K562 (cell line): ENCODE results near the gene TARBP1. TPM values are rescaled to one million over a fixed set of nuclear protein-coding genes. Genes with fewer than 3 reads are reported as not detected.

Experiments used
- ATAC-seq: fragments of 200-7000 bp; cut with Tn5 transposase; 3 replicates; pipeline ENCODE4 v1.9.1; 2020; ENCODE audit warnings: moderate library complexity
- BruUV-seq: library from RNA; stranded (reverse); fragments of 400-500 nt; replicated peaks from 2 replicates; lab custom pipeline; 2021; lab: Mats Ljungman, UMichigan
- CTCF ChIA-PET: fragments of 300-600 bp; formaldehyde crosslinking; extraction: SDS; loops from one replicate; lab custom pipeline; 2021; ENCODE audit warnings: low intra/inter-chr PET ratio; lab: Yijun Ruan, JAX
- POLR2A ChIA-PET: fragments of 300-600, 350-650 bp; sonication (Branson Sonifier 250); formaldehyde crosslinking; extraction: SDS; loops from one replicate; lab custom pipeline; 2021; ENCODE audit warnings: antibody characterized with exemption, inconsistent platforms; lab: Yijun Ruan, JAX
- DNase-seq, 4 experiments: peaks; one replicate each; pipeline versions ENCODE4 v3.0.0 to v3.0.0-alpha.2; 2011 to 2018; ENCODE audit warnings: low spot score in 3 of 4, mixed read lengths in 3 of 4; ENCODE audit errors: extremely low read depth in 1 of 4
- FAIRE-seq: peaks from 2 replicates; lab custom pipeline; 2011; peaks lifted over from hg19 to GRCh38; lab: Jason Lieb, UNC
- H2AFZ ChIP-seq: 2 replicates; pipeline ENCODE4 v1.6.0; 2011; ENCODE audit warnings: low read depth, low read length, control low read depth, inconsistent platforms
- H3K27ac ChIP-seq: fragments of 200-600 bp; 3 replicates; pipeline ENCODE4 v1.8.0; 2011; ENCODE audit warnings: low read depth, mild to moderate bottlenecking, control low read depth, inconsistent platforms, low read length, moderate library complexity, mixed read lengths; ENCODE audit errors: extremely low read depth
- H3K27me3 ChIP-seq, 2 experiments: fragments of 300-600 bp in 1 of 2; 2 replicates in 1 of 2; 3 replicates in 1 of 2; pipeline versions ENCODE4 v1.6.0 to v1.8.0; 2011; ENCODE audit warnings: inconsistent platforms in 2 of 2, low read length in 2 of 2, mild to moderate bottlenecking in 1 of 2, mixed read lengths in 1 of 2, moderate library complexity in 1 of 2; ENCODE audit not compliant: control insufficient read depth in 2 of 2, insufficient read depth in 2 of 2
- H3K36me3 ChIP-seq: fragments of 300-600 bp; 3 replicates; pipeline ENCODE4 v1.8.0; 2011; ENCODE audit warnings: mild to moderate bottlenecking, low read length, inconsistent platforms; ENCODE audit not compliant: control insufficient read depth, insufficient read depth
- H3K4me1 ChIP-seq, 2 experiments: fragments of 200-600 bp in 1 of 2; replicated peaks in 1 of 2; 2 replicates in 1 of 2; 3 replicates in 1 of 2; pipeline versions ENCODE4 v1.5.1 to v1.8.0; 2011; ENCODE audit warnings: inconsistent platforms in 2 of 2, low read length in 2 of 2, mild to moderate bottlenecking in 1 of 2, mixed read lengths in 1 of 2, moderate library complexity in 1 of 2; ENCODE audit not compliant: control insufficient read depth in 2 of 2, insufficient read depth in 2 of 2
- H3K4me2 ChIP-seq: 2 replicates; pipeline ENCODE4 v1.6.1; 2011; ENCODE audit warnings: low read length, control low read depth, inconsistent platforms, mixed read lengths; ENCODE audit not compliant: insufficient read depth
- H3K4me3 ChIP-seq: fragments of 200-600 bp; sonication (generic), shearing (Covaris generic); 2 replicates; pipeline ENCODE4 v1.5.1; 2016; ENCODE audit warnings: control low read depth, inconsistent platforms
- H3K79me2 ChIP-seq: fragments of 200-600 bp; 3 replicates; pipeline ENCODE4 v1.8.0; 2011; ENCODE audit warnings: low read length, inconsistent platforms; ENCODE audit not compliant: control insufficient read depth, insufficient read depth
- H3K9ac ChIP-seq, 2 experiments: 2 replicates each; pipeline versions ENCODE4 v1.6.0 to v1.6.1; 2011; ENCODE audit warnings: low read depth in 2 of 2, low read length in 2 of 2, control low read depth in 1 of 2, inconsistent platforms in 1 of 2, mild to moderate bottlenecking in 1 of 2, mixed read lengths in 1 of 2; ENCODE audit not compliant: insufficient read depth in 1 of 2
- H3K9me1 ChIP-seq: one replicate; pipeline ENCODE4 v1.6.0; 2011; ENCODE audit warnings: inconsistent platforms, mild to moderate bottlenecking, low read length, moderate library complexity; ENCODE audit not compliant: control insufficient read depth, insufficient read depth
- H3K9me3 ChIP-seq: replicated peaks from 2 replicates; pipeline ENCODE4 v1.5.1; 2011; ENCODE audit warnings: low read depth, low read length, inconsistent platforms; ENCODE audit not compliant: control insufficient read depth, insufficient read depth
- H4K20me1 ChIP-seq: replicated peaks from 2 replicates; pipeline ENCODE4 v1.6.1; 2011; ENCODE audit warnings: low read length, inconsistent platforms, mixed read lengths; ENCODE audit not compliant: control insufficient read depth, insufficient read depth
- CEBPZ ChIP-seq: fragments of 150-350 bp; IDR thresholded peaks from 2 replicates; pipeline ENCODE4 v1.6.1; 2014; ENCODE audit warnings: low read depth, mild to moderate bottlenecking, low read length, borderline replicate concordance
- LCOR ChIP-seq: sonication (generic); formaldehyde crosslinking; IDR thresholded peaks from 2 replicates; pipeline ENCODE4 v1.8.0; 2022; ENCODE audit warnings: mild to moderate bottlenecking, missing genetic modification reagents
- MEIS2 ChIP-seq: fragments of 450-650 bp; IDR thresholded peaks from 2 replicates; pipeline ENCODE4 v1.6.1; 2014; ENCODE audit warnings: mild to moderate bottlenecking; ENCODE audit not compliant: partially characterized antibody
- NCOA4 ChIP-seq: fragments of 450-650 bp; IDR thresholded peaks from 2 replicates; pipeline ENCODE4 v1.6.1; 2018; ENCODE audit warnings: mild to moderate bottlenecking; ENCODE audit not compliant: partially characterized antibody
- NR2C2 ChIP-seq, 2 experiments: fragments of 200-800 bp in 1 of 2; sonication (Bioruptor generic) in 1 of 2; sonication (generic) in 1 of 2; formaldehyde crosslinking in 1 of 2; IDR thresholded peaks; 2 replicates each; pipeline versions ENCODE4 v1.6.1 to v1.8.0; 2016 to 2022; ENCODE audit warnings: mild to moderate bottlenecking in 1 of 2, missing compliant biosample characterization in 1 of 2, missing genetic modification characterization in 1 of 2, missing genetic modification reagents in 1 of 2
- RBM17 ChIP-seq: fragments of 200-400 bp; formaldehyde crosslinking; IDR thresholded peaks from 2 replicates; pipeline ENCODE4 v1.6.1; 2017; ENCODE audit warnings: low read depth, mild to moderate bottlenecking, low read length, borderline replicate concordance
- SAP30 ChIP-seq: fragments of 200-600 bp; sonication (generic); IDR thresholded peaks from 2 replicates; pipeline ENCODE4 v1.6.1; 2012; ENCODE audit warnings: borderline replicate concordance, low read depth, mild to moderate bottlenecking, moderate library complexity, low read length, control low read depth, inconsistent platforms; ENCODE audit not compliant: insufficient read depth, poor library complexity, severe bottlenecking
- ZNF121 ChIP-seq: sonication (generic); formaldehyde crosslinking; conservative IDR thresholded peaks from 2 replicates; pipeline ENCODE4 v1.8.0; 2022; ENCODE audit warnings: missing genetic modification reagents
- ZNF512 ChIP-seq: IDR thresholded peaks from 2 replicates; pipeline ENCODE4 v1.6.1; 2016; ENCODE audit warnings: missing genetic modification characterization, missing compliant biosample characterization
- WGBS: fragments of 100-300 bp; shearing (Covaris generic); methylation state at CpG from one replicate; pipeline ENCODE4 v1.1.6; 2016; ENCODE audit warnings: low coverage, mixed read lengths; ENCODE audit not compliant: insufficient coverage; ENCODE audit errors: missing lambda C conversion rate; 5-methylcytosine and 5-hydroxymethylcytosine counted together
- in situ Hi-C: fragments of 300-500 bp; cut with MboI; formaldehyde crosslinking; loops from 4 replicates; pipeline ENCODE4 v1.15.0; 2018; ENCODE audit warnings: inconsistent platforms, mixed read lengths
- intact Hi-C: fragments of 100-400 bp; cut with micrococcal nuclease; formaldehyde crosslinking; loops from 2 replicates; pipeline ENCODE4 v1.14.2; 2022
- polyA plus RNA-seq, 8 experiments: library from polyadenylated mRNA; depleted of rRNA in 4 of 8; stranded (reverse) in 5 of 8; unstranded in 3 of 8; fragments of >200 nt; fragmentation: Nextera tagmentation in 2 of 8; fragmentation: Illumina TruSeq in 1 of 8; extraction: Ambion mirVana in 2 of 8; extraction: Trizol in 1 of 8; gene quantifications; 2 replicates each; pipeline versions ENCODE4 v1.2.1 to v1.2.3, GENCODE V29; 2011 to 2014; ENCODE audit warnings: inconsistent platforms in 1 of 8, missing spikeins in 1 of 8
- total RNA-seq, 7 experiments: library from RNA; depleted of rRNA in 6 of 7; stranded (reverse); fragments of >200 nt in 6 of 7; fragmentation: Illumina TruSeq in 2 of 7; extraction: Trizol in 2 of 7; gene quantifications; 2 replicates each; pipeline versions ENCODE4 v1.2.1 to v1.2.3, GENCODE V29; 2011 to 2021; ENCODE audit warnings: low replicate concordance in 1 of 7

TARBP1 gene
- total and polyA plus RNA-seq, 9 of the 15 experiments (the other 6 are each of a cell fraction or from before 2014, with no cell fraction given) = 8.8 to 48.0 (median 22.9) TPM

DNA sequence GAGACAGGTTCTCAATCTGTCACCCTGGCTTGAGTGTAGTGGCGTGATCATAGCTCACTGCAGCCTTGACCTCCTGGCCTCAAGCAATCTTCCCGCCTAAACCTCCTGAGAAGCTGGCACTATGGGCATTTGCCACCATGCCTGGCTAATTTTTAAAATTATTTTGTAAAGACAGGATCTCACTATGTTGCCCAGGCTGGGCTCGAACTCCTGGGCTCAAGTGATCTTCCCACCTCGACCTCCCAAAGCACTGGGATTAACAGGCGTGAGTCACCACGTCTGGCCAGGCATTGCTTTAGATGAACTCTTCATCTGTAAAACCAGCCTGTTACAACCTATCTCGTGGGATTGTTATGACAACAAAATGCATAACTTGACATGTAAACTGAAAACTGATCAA, 103.3 kb downstream of the TARBP1 start:
- Histone ChIP-seq H3K9me1 (no peaks in the 10 kb centered on the region), H3K79me2 (peaks cover 80% of the 10 kb centered on the region), H3K9me3 (no peaks in the 10 kb centered on the region), H3K4me1 (peaks cover 0 to 18% of the 10 kb centered on the region in 2 experiments; a peak in 2 of 5 replicates), H3K4me3 (no peak overlapping the region), H3K4me2 (no peak overlapping the region), H4K20me1 (no peaks in the 10 kb centered on the region)
- no peak for DNase-seq
- in situ Hi-C loops = no loop called here
- POLR2A ChIA-PET = interaction anchor here (1.0 kb wide), 1 partner anchor 10 kb away, joined by 3 read pairs; no protein-coding TSS in a partner anchor
- no TSS peak for BruUV-seq
- no peak for TF ChIP-seq RBM17
- TF ChIP-seq ZNF121 = peak; percentile 86
- TF ChIP-seq, all 486 proteins: peak for 1
- intact Hi-C loops = loop anchor here (10.0 kb wide), 1 partner anchor 489 kb away; no protein-coding TSS in a partner anchor
- FAIRE-seq = no peak
- CTCF ChIA-PET = no interaction called here
- ATAC-seq = no peak
- Histone ChIP-seq H3K9ac (no peak overlapping the region), H3K36me3 (peaks cover 62% of the 10 kb centered on the region), H3K27ac (no peak overlapping the region), H2AFZ (no peak overlapping the region), H3K27me3 (no peaks in the 10 kb centered on the region)
- 89% methylated on average over 7 of the region's 7 CpGs for WGBS

DNA sequence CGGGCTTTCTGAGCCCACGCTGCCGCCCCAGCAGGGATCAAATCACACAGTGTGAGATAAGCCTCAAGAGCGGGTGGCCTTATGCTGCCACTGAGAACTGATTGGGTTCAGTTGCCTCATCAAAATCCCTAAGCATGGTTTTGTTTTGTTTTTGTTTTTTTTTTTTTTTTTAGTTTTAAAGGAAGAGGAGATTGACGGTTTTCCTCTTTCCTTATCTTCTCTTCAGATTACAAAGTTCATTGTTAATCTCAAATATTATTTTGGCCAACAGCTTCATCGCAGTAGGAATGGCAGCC, 105.1 kb downstream of the TARBP1 start:
- peak overlapping the region; percentile 98 for H2AFZ ChIP-seq
- peaks cover 5 to 30% of the 10 kb centered on the region in 2 experiments; a peak in 4 of 5 replicates for H3K4me1 ChIP-seq
- no peaks in the 10 kb centered on the region for H3K9me1 ChIP-seq
- POLR2A ChIA-PET = interaction anchor here (0.6 to 3.5 kb wide), 20 partner anchors 9 to 497 kb away, joined by 3 to 27 read pairs (median 3); partner anchors contain the start of gene TARBP1
- peak overlapping the region; percentile 84 for H3K4me2 ChIP-seq
- H3K4me3 ChIP-seq = peak overlapping the region; percentile 81
- intact Hi-C loops (loop anchor here (2.0 to 10.0 kb wide), 5 partner anchors 51 to 718 kb away; partner anchors contain the start of gene TARBP1), in situ Hi-C loops (no loop called here)
- no TSS peak for BruUV-seq
- no peak for DNase-seq
- peak overlapping the region; percentile 93 for H3K27ac ChIP-seq
- FAIRE-seq = no peak
- WGBS = 0% methylated on average over 6 of the region's 6 CpGs
- no peaks in the 10 kb centered on the region for H3K27me3 ChIP-seq
- H3K9me3 ChIP-seq = no peaks in the 10 kb centered on the region
- H3K36me3 ChIP-seq = peaks cover 44% of the 10 kb centered on the region
- no peaks in the 10 kb centered on the region for H4K20me1 ChIP-seq
- H3K79me2 ChIP-seq = peaks cover 64% of the 10 kb centered on the region
- CTCF ChIA-PET = no interaction called here
- ATAC-seq = peak; percentile 64
- peak overlapping the region; percentile 94 to 98 for H3K9ac ChIP-seq
- no peak for TF ChIP-seq NR2C2 (CRISPR knock-in tag; IDR thresholded peaks at IDR 0.05)
- TF ChIP-seq NR2C2 (tag; IDR thresholded peaks at IDR 0.05) = no peak
- TF ChIP-seq CEBPZ = no peak
- 0 out of 2 replicates have a peak, but pooled peaks have one; percentile 32 for TF ChIP-seq LCOR (CRISPR knock-in tag)
- TF ChIP-seq MEIS2 = no peak
- TF ChIP-seq NCOA4 = no peak
- peak; percentile 67 for TF ChIP-seq SAP30
- peak; percentile 92 for TF ChIP-seq ZNF512 (tag)
